HG02642 (cell line): ENCODE data around the gene MYCBP.
A peak's percentile ranks its signal among the peaks of the same experiment; 100 is the strongest.
"Not testable (repeated sequence)": the region's sequence is repeated elsewhere in the genome, so short reads cannot be mapped to it uniquely, and the experiment has no call there.

Experiments
- ATAC-seq: cut with Tn5 transposase; IDR thresholded peaks from one replicate; pipeline ENCODE4 v1.9.1; 2021; ENCODE audit warnings: mild to moderate bottlenecking; ENCODE audit not compliant: unreplicated experiment, poor library complexity

Gene MYCBP

DNA sequence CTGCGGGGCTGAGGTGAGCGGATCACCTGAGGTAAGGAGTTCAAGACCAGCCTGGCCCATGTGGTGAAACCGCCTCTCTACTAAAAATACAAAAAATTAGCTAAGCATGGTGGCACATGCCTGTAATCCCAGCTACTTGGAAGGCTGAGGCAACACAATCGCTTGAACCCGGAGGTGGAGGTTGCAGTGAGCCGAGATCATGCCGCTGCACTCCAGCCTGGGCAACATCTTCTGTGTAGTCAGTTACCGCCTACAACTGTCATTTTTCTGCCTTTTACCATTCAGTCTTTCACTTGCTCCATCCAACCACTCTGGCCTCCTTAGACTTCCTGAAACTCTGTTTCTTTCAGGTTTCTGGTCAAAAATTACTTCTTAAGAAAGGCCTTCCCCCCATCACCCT is 2.2 kb downstream of the MYCBP start:
- no peak for ATAC-seq

DNA sequence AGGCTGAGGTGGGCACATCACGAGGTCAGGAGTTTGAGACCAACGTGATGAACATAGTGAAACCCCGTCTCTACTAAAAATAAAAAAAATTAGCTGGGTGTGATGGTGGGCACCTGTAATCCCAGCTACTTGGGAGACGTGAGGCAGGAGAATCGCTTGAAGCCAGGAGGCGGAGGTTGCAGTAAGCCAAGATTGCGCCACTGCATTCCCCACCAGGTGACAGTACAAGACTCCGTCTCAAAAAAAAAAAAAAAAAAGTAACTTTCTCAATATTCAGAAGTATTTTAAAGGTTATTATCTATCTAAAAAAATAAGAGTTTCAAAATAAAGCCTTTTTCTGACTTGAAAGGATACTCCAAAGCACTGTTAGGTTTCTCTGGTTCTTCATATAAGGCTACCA is 5.9 kb downstream of the MYCBP start:
- ATAC-seq, result no peak

DNA sequence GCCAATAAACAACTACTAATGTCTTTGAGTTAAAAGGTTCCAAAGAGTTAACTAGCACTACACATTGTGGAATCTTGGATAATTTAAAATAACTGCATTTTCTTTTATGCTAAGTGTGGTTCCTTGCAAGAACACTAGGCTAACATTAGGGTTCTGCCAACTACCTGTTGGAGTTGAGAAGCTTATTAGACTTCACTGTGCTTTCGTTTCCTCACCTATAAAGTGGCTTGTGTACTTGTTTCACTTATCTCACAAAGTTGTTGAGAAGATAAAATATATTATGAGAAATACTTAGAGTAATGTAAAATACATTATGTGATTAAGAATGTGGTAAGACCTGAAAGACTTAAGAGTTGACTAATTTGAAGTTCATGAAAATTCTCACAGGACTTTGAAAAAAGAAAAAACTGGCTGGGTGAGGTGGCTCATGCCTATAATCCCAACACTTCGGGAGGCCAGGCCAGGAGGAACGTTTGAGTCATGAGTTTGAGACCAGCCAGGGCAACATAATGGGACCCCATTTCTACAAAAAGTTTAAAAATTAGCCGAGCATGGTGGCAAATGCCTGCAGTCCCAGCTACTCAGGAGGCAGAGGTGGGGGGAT is 7.9 kb downstream of the MYCBP start:
- ATAC-seq, result no peak

DNA sequence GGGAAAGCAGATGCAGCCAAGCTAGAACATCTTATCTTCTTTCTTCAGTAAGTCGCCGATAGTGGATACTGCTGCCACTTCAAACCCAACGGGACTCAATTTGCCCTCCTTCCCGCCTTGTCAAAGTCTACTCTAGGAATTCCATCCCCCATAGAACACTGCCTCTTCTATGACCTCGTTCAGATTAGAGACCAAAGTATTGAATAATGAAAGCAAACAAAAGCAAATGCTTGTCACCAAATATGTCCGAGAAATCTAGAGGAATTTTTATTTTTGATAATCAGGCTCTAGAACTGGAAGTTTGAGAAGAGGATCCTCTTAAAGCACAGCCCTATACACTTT is 12.7 kb downstream of the MYCBP start:
- ATAC-seq, result no peak

DNA sequence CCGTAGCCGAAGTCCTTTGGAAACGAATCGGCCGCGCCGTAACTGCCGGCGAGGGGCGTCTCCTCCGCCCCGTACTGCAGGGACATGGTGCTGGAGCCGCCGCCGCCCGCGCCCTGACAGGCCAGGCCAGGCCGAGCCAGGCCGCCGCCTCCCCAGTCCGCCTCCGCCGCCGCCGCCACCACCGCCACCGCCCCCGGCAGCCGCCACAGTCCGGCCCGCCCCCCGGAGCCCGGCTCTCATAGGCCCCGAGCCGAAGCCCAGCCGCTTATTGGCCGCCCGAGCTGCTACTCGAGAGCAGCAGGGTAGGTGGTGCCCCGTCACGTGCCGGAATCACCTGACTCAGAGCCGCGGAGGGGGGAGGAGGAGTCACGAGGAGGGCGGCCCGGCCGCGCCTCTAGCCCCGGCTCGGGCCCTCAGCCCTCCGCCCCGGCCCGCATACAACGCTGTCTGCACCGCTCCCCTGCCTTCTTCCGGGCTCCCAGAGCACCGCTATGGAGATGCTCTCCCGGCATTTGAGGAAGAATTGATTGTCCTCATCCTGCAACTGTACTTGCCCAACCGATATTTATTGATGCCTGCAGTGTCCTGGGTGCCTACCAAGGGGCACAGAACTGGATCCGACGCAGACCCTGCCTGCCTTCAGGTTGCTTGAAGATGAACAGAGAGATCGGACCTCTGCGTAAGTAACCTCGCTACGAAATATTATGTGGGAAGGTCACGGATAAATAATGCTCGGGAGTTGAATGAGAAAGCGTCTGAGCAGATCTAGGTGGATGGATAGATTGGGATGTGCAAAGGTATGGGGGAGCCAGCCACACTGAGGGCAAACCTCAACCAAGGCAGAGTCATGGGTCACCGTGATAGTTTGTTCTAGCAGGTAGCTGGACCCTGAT is 13.3 kb downstream of the MYCBP start, which contains the start of gene RRAGC:
TSS of gene RRAGC (minus strand) at position 212 of the 893 bp plus-strand sequence. CDS start at position 86, 126 bp downstream.
- peak; percentile 94 for ATAC-seq

DNA sequence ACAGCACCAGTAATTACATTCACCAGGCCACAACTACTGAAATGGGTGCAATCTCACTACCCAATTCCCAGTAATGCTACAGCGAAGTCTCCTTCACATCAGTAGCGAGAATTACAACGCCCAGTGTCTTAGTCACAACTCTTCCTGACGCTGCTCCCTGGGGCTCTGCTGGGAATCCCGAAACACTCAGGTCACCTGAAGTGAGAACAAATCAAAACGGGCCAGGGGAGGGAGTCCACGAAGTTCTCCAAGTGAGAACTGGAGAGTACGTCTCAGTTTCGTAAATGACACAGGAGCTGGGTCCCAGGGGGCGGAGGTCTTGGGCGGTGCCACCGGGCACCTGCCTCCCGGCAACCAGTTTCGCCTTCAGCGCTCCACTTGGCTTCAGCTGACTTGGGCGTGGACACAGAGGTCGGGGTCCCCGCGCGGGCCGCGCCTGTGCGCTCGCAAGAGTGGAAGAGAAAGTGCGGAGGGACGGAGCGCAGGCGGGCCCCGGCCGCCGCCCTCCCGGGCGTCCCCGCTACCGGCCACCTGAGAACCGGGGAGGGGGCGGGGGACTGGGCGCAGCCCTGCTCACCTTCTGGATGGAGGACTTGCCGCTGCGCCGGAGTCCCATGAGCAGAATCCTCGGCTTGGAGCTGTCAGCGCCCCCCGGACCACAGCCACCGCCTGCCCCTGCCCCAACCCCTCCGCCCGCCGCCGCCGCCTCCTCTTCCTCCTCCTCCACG is 14.2 kb downstream of the MYCBP start:
- ATAC-seq, result peak; percentile 33

DNA sequence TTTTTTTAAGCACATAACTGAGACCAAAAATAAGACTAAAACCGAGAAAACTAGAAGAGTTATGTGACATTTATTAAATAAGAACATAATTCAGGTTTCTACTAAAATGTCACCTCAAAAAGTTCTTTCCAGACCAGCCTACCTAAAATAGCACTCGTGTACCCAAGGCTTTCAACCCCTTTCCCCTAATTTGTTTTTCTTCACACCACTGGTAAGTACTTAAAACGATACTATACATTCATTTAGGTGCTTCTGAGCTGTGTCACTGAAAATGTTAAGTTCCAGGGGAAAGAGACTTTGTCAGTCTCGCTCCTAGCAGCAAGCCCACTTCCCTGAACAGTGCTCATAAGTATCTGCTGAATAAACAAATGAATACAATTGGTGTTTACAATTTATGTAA is 20.4 kb downstream of the MYCBP start:
- ATAC-seq, result peak; percentile 54

DNA sequence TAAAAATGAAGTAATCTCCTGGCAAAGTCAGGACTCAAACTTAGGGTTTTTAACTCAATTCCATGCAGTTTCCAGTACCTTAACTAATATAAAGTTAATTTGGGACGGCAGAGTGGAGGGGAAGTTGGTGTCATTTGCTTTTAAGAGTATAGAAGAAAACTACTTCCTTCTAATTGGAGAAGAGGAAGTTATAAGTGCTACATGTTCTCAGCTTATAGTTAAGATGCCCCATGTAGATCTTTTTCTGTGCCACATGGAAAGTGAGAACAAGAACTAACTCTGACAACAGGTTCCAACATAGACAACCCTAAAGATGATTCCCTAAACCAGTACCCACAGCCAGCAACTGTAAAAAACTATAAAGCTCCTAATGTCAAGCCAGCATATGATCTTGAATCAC is 25.1 kb downstream of the MYCBP start:
- ATAC-seq, result no peak

DNA sequence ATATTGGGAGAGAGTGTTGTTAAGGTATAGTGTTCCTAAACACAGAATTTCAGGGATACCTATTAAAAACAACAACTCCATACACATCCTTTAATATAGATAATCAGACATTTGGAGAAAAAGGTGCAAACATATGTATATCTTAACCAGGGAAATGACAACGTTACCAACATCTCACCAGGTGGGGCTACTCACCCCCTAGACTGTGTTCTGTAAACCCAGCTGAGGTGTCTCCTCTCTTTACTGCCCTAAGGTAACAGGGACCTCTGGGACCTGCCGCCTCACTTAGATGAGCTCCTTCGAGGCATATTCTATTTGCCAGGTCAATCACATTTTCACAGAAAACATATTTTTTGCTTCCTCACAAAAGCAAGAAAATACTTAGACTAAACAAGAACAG is 26.9 kb downstream of the MYCBP start:
- ATAC-seq, result no peak

DNA sequence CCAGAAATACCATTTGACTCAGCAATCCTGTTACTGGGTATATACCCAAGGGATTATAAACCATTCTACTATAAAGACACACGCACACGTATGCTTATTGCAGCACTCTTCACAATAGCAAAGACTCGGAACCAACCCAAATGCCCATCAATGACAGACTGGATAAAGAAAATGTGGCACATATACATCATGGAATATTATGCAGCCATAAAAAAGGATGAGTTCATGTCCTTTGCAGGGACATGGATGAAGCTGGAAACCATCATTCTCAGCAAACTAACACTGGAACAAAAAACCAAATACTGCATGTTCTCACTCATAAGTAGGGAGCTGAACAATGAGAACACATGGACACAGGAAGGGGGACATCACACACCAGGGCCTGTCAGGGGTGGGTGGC is 28.1 kb downstream of the MYCBP start:
- ATAC-seq, result not testable (repeated sequence)

DNA sequence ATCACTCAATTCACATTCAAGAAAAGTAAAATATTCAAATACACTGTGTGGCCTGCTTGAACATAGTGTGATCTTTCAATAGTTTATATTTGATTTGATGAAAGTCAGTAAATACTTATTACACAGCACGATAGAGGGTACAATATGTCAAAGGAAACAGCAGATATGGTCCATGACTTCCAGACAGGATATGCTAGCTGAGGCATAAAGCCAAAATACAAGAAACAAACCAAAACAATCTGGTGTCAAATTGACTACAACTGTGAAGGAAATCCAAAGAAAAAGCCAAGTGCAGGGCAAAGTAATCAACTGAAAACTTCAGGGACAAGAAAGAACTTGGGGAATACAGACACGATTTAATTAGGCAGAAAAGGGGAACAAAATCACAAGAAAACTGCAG is 32.9 kb downstream of the MYCBP start:
- no peak for ATAC-seq

DNA sequence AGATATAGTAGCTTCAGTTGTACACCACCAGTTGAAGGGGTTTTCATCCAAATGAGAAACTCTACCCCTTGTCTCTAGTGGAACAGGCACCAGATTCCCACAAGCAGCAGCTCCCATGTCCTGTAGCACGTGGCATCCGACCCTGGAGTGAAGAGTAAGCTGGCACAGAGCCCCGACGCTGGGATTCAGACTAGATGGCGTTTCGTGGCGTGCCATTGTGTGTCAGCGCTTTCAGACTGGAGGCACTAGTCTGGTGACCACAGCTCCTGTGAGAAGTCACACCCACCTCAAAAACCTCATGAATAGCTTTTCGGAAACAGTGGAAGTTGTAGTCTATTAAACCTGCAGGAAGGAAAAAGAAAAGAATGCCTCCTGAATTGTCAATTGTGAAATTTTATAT is 33.8 kb downstream of the MYCBP start:
- ATAC-seq, result no peak

DNA sequence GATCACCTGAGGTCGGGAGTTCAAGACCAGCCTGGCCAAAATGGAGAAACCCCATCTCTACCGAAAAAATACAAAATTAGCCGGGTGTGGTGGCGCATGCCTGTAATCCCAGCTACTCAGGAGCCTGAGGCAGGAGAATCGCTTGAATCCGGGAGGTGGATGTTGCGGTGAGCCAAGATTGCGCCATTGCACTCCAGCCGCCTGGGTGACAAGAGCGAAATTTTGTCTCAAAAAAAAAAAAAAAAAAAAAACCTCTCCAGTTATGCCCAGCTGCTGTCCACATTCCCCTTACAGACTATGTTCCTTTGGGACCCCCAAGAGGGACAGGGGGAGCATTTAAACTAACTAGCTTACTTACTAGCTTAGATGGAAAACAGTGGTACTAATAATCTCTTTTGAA is 36.8 kb downstream of the MYCBP start:
- not testable (repeated sequence) for ATAC-seq

DNA sequence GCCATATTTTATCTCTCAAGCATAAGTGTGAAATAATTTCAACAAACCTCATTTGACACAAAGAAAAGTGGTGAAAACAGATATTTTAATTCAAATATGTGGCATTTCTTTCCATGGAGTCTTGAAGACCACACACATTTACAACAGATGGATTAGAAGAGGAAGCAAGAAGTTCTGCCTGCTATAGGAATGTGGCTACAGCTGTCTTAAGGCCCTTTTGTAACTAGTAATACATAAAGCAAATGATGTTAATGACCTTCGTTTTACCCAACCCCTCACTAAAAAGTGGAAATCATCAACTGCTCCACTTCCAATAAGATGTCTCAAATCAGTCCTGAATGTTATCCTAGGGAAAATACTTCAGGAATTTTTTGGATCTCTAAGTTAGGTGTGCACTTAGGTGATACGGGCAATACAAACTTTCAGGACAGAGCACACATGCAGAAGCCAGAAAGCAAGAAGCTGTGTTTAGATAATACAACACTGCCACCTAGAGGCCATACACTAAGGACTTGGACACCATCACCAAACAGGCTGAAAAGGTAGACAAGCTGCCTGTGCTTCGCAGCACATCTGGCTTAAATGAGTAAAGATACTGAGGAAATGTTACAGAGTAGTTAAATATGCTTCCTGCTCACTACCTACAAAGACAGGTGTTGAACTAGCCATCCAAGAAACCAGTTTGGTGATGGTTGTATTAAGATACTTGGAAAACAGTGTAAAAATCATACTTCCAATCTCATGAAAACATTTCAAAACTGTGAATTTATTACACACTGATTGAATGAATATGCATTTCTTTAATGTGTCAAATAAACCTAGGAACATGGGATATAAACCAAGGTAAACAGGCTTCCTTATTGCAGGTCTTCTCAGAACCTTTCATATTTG is 38.0 kb downstream of the MYCBP start:
- no peak for ATAC-seq

DNA sequence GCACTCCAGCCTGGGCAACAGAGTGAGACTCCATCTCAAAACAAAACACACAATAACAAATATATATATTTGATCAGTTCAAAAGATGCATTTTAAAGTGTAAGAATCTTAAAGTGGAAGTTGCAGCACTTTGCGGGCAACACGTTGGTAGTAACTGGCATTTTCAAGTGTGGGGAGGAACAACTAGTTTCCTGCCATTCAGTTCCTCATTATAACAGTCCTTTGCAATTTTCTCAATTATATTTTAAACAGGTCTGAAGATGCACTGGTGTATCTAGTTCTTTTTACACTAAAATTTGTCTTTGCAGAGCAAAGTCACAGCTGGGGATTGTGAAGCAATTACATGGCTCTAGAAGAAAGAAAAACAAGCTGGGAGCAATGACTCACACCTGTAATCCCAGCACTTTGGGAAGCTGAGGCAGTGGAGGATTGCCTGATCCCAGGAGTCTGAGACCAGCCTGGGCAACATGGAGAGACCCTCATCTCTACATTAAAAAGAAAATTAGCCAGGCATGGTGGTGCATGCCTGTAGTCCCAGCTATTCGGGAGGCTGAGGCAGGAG is 38.8 kb downstream of the MYCBP start:
- no peak for ATAC-seq

DNA sequence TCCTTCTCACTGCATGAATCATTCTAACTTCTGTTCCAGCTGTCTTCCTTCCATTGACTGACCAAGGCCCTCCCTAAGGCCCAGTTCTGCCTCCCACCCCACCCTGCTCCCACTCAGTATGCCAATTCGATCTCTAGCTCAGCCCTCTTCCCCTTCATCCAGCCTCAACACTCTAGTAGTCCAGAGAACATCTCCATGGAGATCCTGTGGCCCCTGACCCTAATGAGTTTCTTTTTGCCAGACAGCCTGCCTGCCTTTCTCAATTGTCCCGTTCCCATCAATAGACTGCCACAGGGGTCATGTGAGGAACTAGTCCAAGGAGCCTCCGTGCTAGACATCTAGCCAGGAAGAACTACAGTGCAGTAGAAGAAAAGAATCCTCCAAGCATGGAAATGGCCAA is 40.0 kb downstream of the MYCBP start:
- no peak for ATAC-seq

DNA sequence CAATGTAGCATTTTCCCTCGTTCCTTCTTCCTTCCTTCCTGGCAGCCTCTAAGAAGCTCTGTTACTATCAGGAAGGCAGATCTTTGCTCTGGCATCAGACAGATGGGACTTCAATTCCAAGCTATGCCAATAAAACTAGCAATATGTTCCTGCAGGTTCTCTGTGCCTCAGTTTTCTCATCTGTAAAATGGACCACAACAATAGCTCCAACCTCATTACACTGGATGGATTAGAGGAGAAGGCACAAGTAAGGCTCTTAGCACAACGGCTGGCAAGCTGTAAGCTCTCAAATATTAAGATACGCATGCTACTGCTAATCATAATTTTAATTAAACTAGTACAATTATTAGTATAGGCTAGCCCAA is 40.8 kb downstream of the MYCBP start:
- no peak for ATAC-seq

DNA sequence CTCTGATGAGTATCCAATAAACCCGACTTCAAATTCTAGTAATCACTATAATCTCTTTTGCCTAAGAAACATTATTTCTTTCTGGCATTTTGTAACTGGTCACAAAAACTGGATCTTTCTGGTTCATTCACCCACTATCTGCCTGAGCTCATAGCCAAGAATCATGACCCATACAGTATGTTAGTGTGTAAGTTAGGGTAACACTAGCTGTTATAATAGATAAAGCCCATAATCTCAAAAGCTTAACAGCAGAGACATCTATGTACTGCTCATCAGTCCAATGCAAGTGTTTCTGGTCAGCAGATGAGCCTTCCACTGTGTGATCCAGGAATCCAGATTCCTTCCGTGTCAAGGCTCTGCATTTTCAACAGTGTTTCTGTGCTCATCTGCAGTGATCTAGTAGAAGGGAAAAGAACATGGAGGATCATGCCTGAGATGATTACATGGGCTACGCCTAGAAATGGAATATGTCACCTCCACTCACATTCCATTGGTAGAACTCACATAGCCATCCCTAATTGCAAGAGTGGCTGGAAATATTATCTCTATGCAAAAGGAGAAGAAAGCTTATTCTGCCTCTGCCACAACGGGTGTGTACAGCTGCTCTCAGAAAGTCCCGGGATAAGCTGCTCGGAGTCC is 41.3 kb downstream of the MYCBP start:
- ATAC-seq, result no peak

DNA sequence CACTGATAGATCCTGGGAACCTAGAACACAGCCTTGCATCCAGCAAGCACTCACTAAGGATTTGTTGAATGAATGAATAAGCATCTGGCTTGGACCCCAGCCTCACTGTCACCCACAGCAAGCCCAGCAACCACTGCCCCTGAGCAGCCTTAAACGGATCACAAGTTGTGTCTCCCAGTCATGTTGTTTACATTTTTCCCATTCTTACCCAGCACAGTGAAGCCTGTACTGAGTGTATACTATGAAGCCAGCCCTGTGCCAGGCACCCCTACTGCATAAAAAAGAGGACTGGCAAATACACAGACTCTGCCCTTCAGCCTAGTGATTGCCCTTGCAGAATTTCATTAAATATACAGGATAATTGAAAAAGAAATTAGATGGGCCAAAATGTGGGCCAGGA is 43.8 kb downstream of the MYCBP start:
- no peak for ATAC-seq

DNA sequence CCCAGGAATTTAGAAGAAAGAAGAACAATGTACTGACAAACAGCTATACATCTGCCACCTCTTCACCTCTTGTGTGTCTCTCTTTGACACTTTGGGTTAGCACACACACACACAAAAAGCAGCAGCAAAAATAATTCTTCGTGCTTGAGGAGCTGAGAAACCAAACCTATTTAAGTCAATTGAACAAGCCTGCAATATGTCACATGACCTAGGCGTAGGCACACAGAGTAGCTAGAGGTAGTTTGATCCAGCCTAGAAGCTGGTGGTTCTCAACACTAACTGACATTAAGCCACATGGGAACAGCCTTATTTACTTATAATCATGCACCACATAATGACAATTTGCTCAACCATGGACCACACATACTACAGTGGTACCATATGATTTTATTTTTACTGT is 45.8 kb downstream of the MYCBP start:
- no peak for ATAC-seq
